GM10266 (cell line): ENCODE results near the gene ZC3H12D.

Source experiments
- DNase-seq: peaks from one replicate; pipeline ENCODE4 v3.0.0; 2012; ENCODE audit errors: extremely low spot score
- TF ChIP-seq, protein P1 (sequence below): IDR thresholded peaks from 2 replicates; pipeline ENCODE4 v1.5.1; 2012; ENCODE audit warnings: mild to moderate bottlenecking, low read depth; ENCODE audit not compliant: control insufficient read depth, insufficient read depth; ENCODE audit errors: missing control alignments

Gene ZC3H12D

DNA sequence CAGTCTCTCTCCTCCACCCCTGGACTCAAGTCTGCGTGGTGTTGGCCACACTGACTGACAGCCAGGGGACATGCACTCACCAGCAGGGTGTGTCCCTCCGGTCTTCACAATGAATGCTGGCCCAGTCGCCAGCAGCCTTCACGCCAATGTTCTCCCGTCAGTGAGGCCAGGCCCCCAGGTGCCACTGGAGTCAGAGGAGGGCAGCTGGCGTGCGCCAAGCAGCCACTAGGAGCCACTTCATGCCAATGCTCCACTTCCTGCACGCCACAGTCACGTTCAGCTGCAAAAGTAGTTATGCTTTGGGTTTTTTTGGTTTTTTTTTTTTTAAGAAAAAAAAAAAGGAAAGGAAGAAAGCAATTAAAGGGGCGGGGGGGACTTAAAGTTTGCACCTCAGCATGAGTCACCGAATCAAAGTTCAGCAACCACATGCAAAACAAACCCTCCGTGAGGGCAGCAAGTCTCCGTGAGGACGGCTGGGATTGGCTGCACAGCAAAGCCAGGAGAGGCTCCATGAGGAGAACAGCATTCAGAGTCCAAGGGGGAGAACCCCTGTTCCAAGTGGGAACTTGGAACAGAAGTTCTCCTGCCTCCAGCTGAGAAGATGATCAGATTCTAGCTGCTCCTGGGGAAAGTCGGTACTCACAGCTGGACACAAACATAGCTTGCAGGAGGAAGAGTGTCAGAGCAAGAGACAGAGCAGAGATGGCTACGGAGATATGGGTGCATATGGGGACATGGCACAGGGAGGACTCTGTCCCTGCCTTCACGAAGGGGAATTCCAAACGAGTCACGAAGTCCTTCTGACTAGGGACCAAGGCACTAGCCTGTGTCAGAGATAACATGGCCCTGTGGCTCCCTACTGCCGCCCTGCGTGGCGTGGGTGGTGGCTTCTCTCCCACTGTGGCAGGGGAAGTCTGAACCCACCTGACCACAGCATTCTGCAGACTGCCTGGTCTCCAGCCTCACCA lies at the start of gene ZC3H12D:
Gene ZC3H12D, minus strand, starts transcription at position 282 of the 968 bp plus-strand sequence. CDS start 10,471 bp downstream, outside the sequence.
- TF ChIP-seq, protein P1, sequence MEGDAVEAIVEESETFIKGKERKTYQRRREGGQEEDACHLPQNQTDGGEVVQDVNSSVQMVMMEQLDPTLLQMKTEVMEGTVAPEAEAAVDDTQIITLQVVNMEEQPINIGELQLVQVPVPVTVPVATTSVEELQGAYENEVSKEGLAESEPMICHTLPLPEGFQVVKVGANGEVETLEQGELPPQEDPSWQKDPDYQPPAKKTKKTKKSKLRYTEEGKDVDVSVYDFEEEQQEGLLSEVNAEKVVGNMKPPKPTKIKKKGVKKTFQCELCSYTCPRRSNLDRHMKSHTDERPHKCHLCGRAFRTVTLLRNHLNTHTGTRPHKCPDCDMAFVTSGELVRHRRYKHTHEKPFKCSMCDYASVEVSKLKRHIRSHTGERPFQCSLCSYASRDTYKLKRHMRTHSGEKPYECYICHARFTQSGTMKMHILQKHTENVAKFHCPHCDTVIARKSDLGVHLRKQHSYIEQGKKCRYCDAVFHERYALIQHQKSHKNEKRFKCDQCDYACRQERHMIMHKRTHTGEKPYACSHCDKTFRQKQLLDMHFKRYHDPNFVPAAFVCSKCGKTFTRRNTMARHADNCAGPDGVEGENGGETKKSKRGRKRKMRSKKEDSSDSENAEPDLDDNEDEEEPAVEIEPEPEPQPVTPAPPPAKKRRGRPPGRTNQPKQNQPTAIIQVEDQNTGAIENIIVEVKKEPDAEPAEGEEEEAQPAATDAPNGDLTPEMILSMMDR, result peak; percentile 35
- DNase-seq, result peak; percentile 42

DNA sequence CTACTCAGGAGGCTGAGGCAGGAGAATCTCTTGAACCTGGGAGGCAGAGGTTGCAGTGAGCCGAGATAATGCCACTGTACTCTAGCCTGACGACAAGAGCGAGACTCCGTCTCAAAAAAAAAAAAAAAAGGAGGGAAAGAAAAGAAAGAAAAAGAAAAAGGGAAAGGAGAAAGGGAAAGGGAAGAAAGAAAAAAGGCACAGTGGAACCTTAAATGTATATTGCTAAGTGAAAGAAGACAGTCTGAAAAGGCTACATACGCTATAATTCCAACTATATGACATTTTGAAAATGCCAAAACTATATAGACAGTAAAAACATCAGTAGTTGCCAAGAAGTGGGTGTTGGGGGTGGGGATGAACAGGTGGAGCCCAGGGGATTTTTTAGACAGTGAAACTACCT lies 44.8 kb upstream of the ZC3H12D start:
- TF ChIP-seq, protein P1, result no peak
- DNase-seq, result no peak

DNA sequence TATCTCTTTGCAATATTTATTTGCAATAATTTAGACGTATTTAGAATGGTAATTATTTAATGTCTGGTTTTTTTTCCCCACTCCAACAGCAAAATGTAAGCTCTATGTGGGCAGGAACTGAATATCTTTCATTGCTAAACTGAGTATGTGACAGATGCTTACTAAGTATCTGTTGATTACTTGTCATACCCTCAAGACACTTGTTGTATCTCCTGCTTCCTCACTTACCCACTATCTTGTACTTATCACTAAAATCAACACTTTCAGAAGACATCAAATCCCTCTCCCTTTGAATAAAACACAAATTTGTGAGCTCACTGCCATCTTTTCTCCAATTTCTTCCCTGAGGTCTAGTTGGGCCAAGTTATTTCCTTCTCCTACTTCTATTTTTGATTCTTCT lies 30.7 kb upstream of the ZC3H12D start:
- TF ChIP-seq, protein P1, result no peak

DNA sequence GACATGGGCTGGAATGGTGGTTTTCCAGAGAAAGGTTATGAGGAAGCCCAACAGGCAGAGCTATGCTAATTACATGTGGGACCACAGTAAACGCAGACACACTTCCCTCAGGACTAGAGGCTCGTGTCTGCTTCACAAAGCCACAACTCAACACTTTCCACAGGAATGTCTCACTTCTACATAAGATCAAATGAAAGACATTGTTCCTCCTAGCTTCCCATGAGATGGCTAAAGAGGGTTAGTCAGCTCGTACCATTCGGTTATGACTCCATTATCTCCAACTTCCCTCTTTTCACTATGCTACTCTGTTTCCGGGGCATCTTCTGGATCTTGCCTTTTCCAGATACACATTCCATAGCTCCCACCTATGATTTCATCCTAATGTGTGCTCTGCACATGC lies 29.1 kb upstream of the ZC3H12D start:
- no peak for DNase-seq

More for the DNA sequence above, 30.7 kb upstream of the ZC3H12D start:
- DNase-seq, result no peak

DNA sequence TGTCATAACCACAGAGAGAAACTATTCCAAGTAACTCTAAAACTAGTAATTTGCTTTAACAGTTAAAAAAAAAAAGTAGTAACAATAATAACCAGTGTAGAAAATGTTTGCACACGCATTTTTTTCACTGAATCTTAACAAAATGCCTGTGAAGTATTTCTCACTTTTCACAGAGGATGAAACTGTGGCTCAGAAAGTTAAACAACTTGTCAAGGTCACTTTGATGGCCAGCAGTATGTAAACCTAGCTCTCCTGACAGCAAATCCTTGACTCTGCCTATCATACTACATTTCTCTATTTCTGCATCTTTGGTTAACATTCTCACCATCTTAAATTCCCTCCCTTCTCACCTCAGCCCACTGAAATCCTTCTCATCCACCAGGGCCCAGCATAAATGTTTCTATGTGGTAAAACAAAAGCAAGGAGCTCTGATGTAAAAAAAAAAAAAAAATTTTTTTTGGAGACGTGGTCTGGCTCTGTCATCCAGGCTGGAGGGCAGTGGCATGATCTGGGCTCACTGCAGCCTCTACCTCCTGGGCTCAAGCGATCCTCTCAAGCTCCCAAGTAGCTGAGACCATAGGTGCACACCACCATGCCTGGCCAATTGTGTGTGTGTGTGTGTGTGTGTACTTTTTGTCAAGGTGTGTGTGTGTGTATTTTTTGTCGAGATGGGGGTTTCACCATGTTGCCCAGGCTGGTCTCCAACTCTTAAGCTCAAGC lies 26.1 kb upstream of the ZC3H12D start:
- TF ChIP-seq, protein P1, result no peak
- DNase-seq, result no peak

More for the DNA sequence above, 29.1 kb upstream of the ZC3H12D start:
- TF ChIP-seq, protein P1, result no peak

DNA sequence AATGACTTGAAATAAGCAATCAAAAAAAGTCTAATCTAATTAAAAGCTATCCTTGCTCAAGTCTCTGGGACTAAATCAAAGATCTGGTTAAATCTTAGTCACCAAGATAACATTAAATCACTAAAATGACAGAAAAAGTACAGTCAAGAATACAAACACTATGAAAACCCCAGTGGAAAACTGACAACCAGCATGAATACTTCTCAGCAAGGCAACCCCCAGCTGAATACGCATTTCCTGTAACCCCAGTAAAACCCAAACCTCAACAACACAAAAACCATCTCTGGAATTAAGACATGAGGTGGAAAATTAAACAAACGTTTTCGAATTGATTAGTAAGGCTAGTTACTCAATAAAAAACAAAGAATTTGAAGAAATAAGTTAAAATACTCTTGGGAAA lies 23.7 kb upstream of the ZC3H12D start:
- TF ChIP-seq, protein P1, result no peak
- no peak for DNase-seq
